22Rv1 (cell line): ENCODE data around the gene DCUN1D3.

ENCODE experiments used
- CTCF ChIP-seq: fragments of 450-650 bp; IDR thresholded peaks from 2 replicates; pipeline ENCODE4 v1.5.1; 2017; ENCODE audit warnings: mild to moderate bottlenecking
- ZFX ChIP-seq: fragments of 450-650 bp; IDR thresholded peaks from 2 replicates; pipeline ENCODE4 v1.6.1; 2017; ENCODE audit warnings: antibody characterized with exemption, borderline replicate concordance

GRCh38 chr16:20933589-20933988 lies 33.4 kb upstream of the DCUN1D3 start:
- TF ChIP-seq CTCF (no peak), ZFX (no peak)
